SK-N-SH (cell line): ENCODE results near the gene HACD4. TPM values are rescaled to one million over a fixed set of nuclear protein-coding genes. Genes with fewer than 3 reads are reported as not detected.
A peak's percentile ranks its signal among the peaks of the same experiment; 100 is the strongest.

Experiments
- CTCF ChIA-PET: fragments of 300-600, 350-600 bp; formaldehyde crosslinking; extraction: SDS; loops from one replicate; lab custom pipeline; 2021; lab: Yijun Ruan, JAX
- POLR2A ChIA-PET: fragments of 350-600 bp; sonication (Branson Sonifier 250); formaldehyde crosslinking; extraction: SDS; loops from one replicate; lab custom pipeline; 2020; ENCODE audit warnings: antibody characterized with exemption, inconsistent platforms; lab: Yijun Ruan, JAX
- DNase-seq: peaks from one replicate; pipeline ENCODE4 v3.0.0; 2012
- H2AFZ ChIP-seq: fragments of 200-600 bp; sonication (generic); 2 replicates; pipeline ENCODE4 v1.8.1; 2016; ENCODE audit warnings: antibody characterized with exemption, mild to moderate bottlenecking, low read depth
- H3F3A ChIP-seq: fragments of 200-600 bp; sonication (generic); replicated peaks from 2 replicates; pipeline ENCODE3; 2016; ENCODE audit warnings: antibody characterized with exemption, mild to moderate bottlenecking; ENCODE audit not compliant: insufficient read depth
- H3K27ac ChIP-seq, 2 experiments: fragments of 200-500 bp in 1 of 2; fragments of 200-600 bp in 1 of 2; sonication (Bioruptor generic) in 1 of 2; sonication (generic), shearing (Covaris generic) in 1 of 2; 2 replicates each; pipeline versions ENCODE4 v1.5.1 to v1.6.1; 2014 to 2016; ENCODE audit warnings: low read depth in 2 of 2, inconsistent platforms in 1 of 2, low read length in 1 of 2, mild to moderate bottlenecking in 1 of 2, mixed read lengths in 1 of 2
- H3K27me3 ChIP-seq: fragments of 200-600 bp; sonication (generic), shearing (Covaris generic); 2 replicates; pipeline ENCODE4 v1.6.1; 2016; ENCODE audit warnings: mixed run types; ENCODE audit not compliant: insufficient read depth
- H3K36me3 ChIP-seq, 2 experiments: fragments of 200-500 bp in 1 of 2; fragments of 200-600 bp in 1 of 2; sonication (Bioruptor generic) in 1 of 2; sonication (generic) in 1 of 2; replicated peaks in 1 of 2; 2 replicates each; pipeline versions ENCODE3 to v1.5.1; 2014 to 2016; ENCODE audit warnings: low read length in 1 of 2, mild to moderate bottlenecking in 1 of 2; ENCODE audit not compliant: insufficient read depth in 2 of 2, control insufficient read depth in 1 of 2
- H3K4me1 ChIP-seq, 2 experiments: fragments of 200-500 bp in 1 of 2; fragments of 200-600 bp in 1 of 2; sonication (Bioruptor generic) in 1 of 2; sonication (generic), shearing (Covaris generic) in 1 of 2; 2 replicates each; pipeline versions ENCODE4 v1.5.1 to v1.6.1; 2014 to 2016; ENCODE audit warnings: low read depth in 1 of 2, low read length in 1 of 2, mixed run types in 1 of 2; ENCODE audit not compliant: insufficient read depth in 2 of 2, control insufficient read depth in 1 of 2
- H3K4me2 ChIP-seq: fragments of 200-600 bp; sonication (generic), shearing (Covaris generic); 2 replicates; pipeline ENCODE4 v1.6.1; 2017; ENCODE audit warnings: mixed run types
- H3K4me3 ChIP-seq, 2 experiments: fragments of 200-500 bp in 1 of 2; fragments of 200-600 bp in 1 of 2; sonication (Bioruptor generic) in 1 of 2; sonication (generic), shearing (Covaris generic) in 1 of 2; 2 replicates each; pipeline versions ENCODE4 v1.5.1 to v1.8.1; 2014 to 2016; ENCODE audit warnings: low read depth in 2 of 2, inconsistent platforms in 1 of 2, low read length in 1 of 2, mild to moderate bottlenecking in 1 of 2, mixed read lengths in 1 of 2, moderate library complexity in 1 of 2
- H3K79me2 ChIP-seq: fragments of 200-600 bp; sonication (generic); 2 replicates; pipeline ENCODE4 v1.8.1; 2017; ENCODE audit warnings: mild to moderate bottlenecking; ENCODE audit not compliant: insufficient read depth
- H3K9ac ChIP-seq: fragments of 200-600 bp; sonication (generic); 2 replicates; pipeline ENCODE4 v1.6.1; 2017; ENCODE audit warnings: mixed run types
- H3K9me2 ChIP-seq: fragments of 200-600 bp; sonication (generic); 2 replicates; pipeline ENCODE4 v1.6.1; 2017; ENCODE audit warnings: mixed run types
- H3K9me3 ChIP-seq: fragments of 200-600 bp; sonication (generic); 2 replicates; pipeline ENCODE4 v1.6.1; 2017; ENCODE audit warnings: mixed run types, mild to moderate bottlenecking, moderate library complexity
- H4K20me1 ChIP-seq: fragments of 200-600 bp; sonication (generic); 2 replicates; pipeline ENCODE4 v1.6.1; 2017; ENCODE audit warnings: mild to moderate bottlenecking, mixed run types; ENCODE audit not compliant: insufficient read depth
- EP300 ChIP-seq, 2 experiments: IDR thresholded peaks; 2 replicates each; pipeline versions ENCODE4 v1.4.0 to v1.6.1; 2012; ENCODE audit warnings: borderline replicate concordance in 1 of 2, low read depth in 1 of 2, low read length in 1 of 2
- FOSL2 ChIP-seq: IDR thresholded peaks from 2 replicates; pipeline ENCODE4 v1.4.0; 2012; ENCODE audit warnings: low read depth, mild to moderate bottlenecking, moderate library complexity, borderline replicate concordance
- IRF3 ChIP-seq: fragments of 150-350 bp; IDR thresholded peaks from 2 replicates; pipeline ENCODE4 v1.6.1; 2016; ENCODE audit warnings: mild to moderate bottlenecking, low read depth, low read length
- MAX ChIP-seq: IDR thresholded peaks from 2 replicates; pipeline ENCODE4 v1.4.0; 2012; ENCODE audit warnings: low read depth
- MEF2A ChIP-seq: IDR thresholded peaks from 2 replicates; pipeline ENCODE4 v1.4.0; 2012; ENCODE audit warnings: low read depth, borderline replicate concordance
- MXI1 ChIP-seq: IDR thresholded peaks from 2 replicates; pipeline ENCODE4 v1.6.1; 2012; ENCODE audit warnings: mild to moderate bottlenecking, low read depth, low read length, improper control_type of control experiment
- NRF1 ChIP-seq: IDR thresholded peaks from 2 replicates; pipeline ENCODE4 v1.6.1; 2012; ENCODE audit warnings: low read depth, mild to moderate bottlenecking, low read length
- PBX3 ChIP-seq: IDR thresholded peaks from 2 replicates; pipeline ENCODE4; 2012
- POLR2AphosphoS5 ChIP-seq: IDR thresholded peaks from 2 replicates; pipeline ENCODE4 v1.6.1; 2012; ENCODE audit warnings: low read depth, low read length
- RCOR1 ChIP-seq: fragments of 150-350 bp; IDR thresholded peaks from 2 replicates; pipeline ENCODE4 v1.6.1; 2017; ENCODE audit warnings: antibody characterized with exemption, low read length
- RXRA ChIP-seq: IDR thresholded peaks from 2 replicates; pipeline ENCODE4 v1.4.0; 2012; ENCODE audit warnings: low read depth, mild to moderate bottlenecking, borderline replicate concordance
- SMC3 ChIP-seq: IDR thresholded peaks from 2 replicates; pipeline ENCODE4 v1.6.1; 2012; ENCODE audit warnings: low read depth, low read length, improper control_type of control experiment
- TAF1 ChIP-seq: IDR thresholded peaks from 2 replicates; pipeline ENCODE4 v1.6.1; 2012; ENCODE audit warnings: low read depth, mild to moderate bottlenecking, low read length, moderate library complexity, borderline replicate concordance
- TEAD4 ChIP-seq: IDR thresholded peaks from 2 replicates; pipeline ENCODE4 v1.4.0; 2012; ENCODE audit warnings: mild to moderate bottlenecking, borderline replicate concordance; ENCODE audit not compliant: insufficient read depth
- ZBTB33 ChIP-seq: IDR thresholded peaks from 2 replicates; pipeline ENCODE4 v1.4.0; 2012; ENCODE audit warnings: low read depth, borderline replicate concordance
- WGBS: methylation state at CpG from one replicate; pipeline ENCODE4 v1.1.6; 2017; ENCODE audit warnings: low lambda C conversion rate; 5-methylcytosine and 5-hydroxymethylcytosine counted together
- polyA plus RNA-seq, 3 experiments: library from polyadenylated mRNA; depleted of rRNA; stranded (reverse); fragments of >200 nt; gene quantifications; 2 replicates each; pipeline ENCODE4 v1.2.3, GENCODE V29; 2012

Gene HACD4
- under 0.01 TPM in 1 of 2 replicates, not detected in the other for polyA plus RNA-seq (2012; rRNA removed)
- 0.01 TPM in 2 replicates for polyA plus RNA-seq (2012; cell fraction: cytosol; rRNA removed)
- 0.02 TPM in 1 of 2 replicates, not detected in the other for polyA plus RNA-seq (2012; cell fraction: nucleus; rRNA removed)

GRCh38 chr9:21031091-21031807, at the start of gene HACD4:
TSS of gene HACD4 (minus strand) at chr9:21031640. CDS start at chr9:21031590, 50 bp downstream.
- TF ChIP-seq NRF1 (no peak), SMC3 (no peak), MAX (no peak), FOSL2 (no peak), RCOR1 (no peak), RXRA (no peak), ZBTB33 (no peak), TEAD4 (no peak)
- TF ChIP-seq, all 33 proteins: peak for 0
- POLR2A ChIA-PET = no interaction called here
- Histone ChIP-seq H3K9ac (no peak within 1 kb of the TSS), H3K27me3 (no peaks in the 10 kb centered on the region), H3K4me3 (peak within 1 kb of the TSS in 1 of 2 experiments; percentile 6; a peak in 1 of 4 replicates), H3F3A (no peaks in the 10 kb centered on the region), H3K36me3 (no peaks in the 10 kb centered on the region), H3K79me2 (no peaks in the 10 kb centered on the region), H3K4me1 (0 out of 4 replicates have a peak, but pooled peaks cover 0 to 5% of the 10 kb centered on the region in 2 experiments), H4K20me1 (no peaks in the 10 kb centered on the region), H3K9me3 (no peaks in the 10 kb centered on the region), H2AFZ (no peak within 1 kb of the TSS), H3K4me2 (no peak within 1 kb of the TSS), H3K27ac (no peak within 1 kb of the TSS), H3K9me2 (no peaks in the 10 kb centered on the region)
- DNase-seq = peak; percentile 68
- CTCF ChIA-PET = interaction anchor here (2.5 kb wide), 1 partner anchor 80 kb away, joined by 9 read pairs; no protein-coding TSS in a partner anchor
- 59% methylated on average over 42 of the region's 46 CpGs for WGBS

GRCh38 chr9:21080793-21081192, 49.4 kb upstream of the HACD4 start:
- H4K20me1 ChIP-seq = no peaks in the 10 kb centered on the region
- H3K27ac ChIP-seq = no peak overlapping the region
- no peaks in the 10 kb centered on the region for H3K9me2 ChIP-seq
- no peak overlapping the region for H3K4me2 ChIP-seq
- H3K79me2 ChIP-seq = no peaks in the 10 kb centered on the region
- H3K36me3 ChIP-seq = no peaks in the 10 kb centered on the region
- no peaks in the 10 kb centered on the region for H3K4me1 ChIP-seq
- ChIA-PET CTCF (interaction anchor here (1.4 kb wide), 1 partner anchor 30 kb away, joined by 4 read pairs; no protein-coding TSS in a partner anchor), POLR2A (no interaction called here)
- H3K9me3 ChIP-seq = no peaks in the 10 kb centered on the region
- no peaks in the 10 kb centered on the region for H3F3A ChIP-seq
- 87% methylated on average over 1 of the region's 1 CpG for WGBS
- no peak overlapping the region for H2AFZ ChIP-seq
- H3K9ac ChIP-seq = no peak overlapping the region
- no peak overlapping the region for H3K4me3 ChIP-seq
- TF ChIP-seq EP300 (IDR thresholded peaks at IDR 0.05; ENCODE audit: borderline replicate concordance in 1 of 2, low read depth in 1 of 2, low read length in 1 of 2) = no peak
- no peak for TF ChIP-seq MAX
- no peak for TF ChIP-seq FOSL2
- TF ChIP-seq MEF2A = no peak
- TF ChIP-seq PBX3 = no peak
- no peak for TF ChIP-seq MXI1
- TF ChIP-seq NRF1 = no peak
- no peak for TF ChIP-seq IRF3
- no peak for TF ChIP-seq POLR2AphosphoS5
- no peak for TF ChIP-seq TAF1
- DNase-seq = no peak
- H3K27me3 ChIP-seq = no peaks in the 10 kb centered on the region
